ENCODE results near the gene ALK. TPM values are rescaled to one million over a fixed set of nuclear protein-coding genes. Genes with fewer than 3 reads are reported as not detected.

Gene ALK
- total RNA-seq, 6 donors from 2014 or later: 0.17 to 2.1 (median 0.35) TPM

GRCh38 chr2:29650631-29651097, 270.7 kb downstream of the ALK start:
- 76 to 82% methylated on average over 8 of the region's 8 CpGs for WGBS, 2 donors
- no peak for TF ChIP-seq CTCF (IDR thresholded peaks at IDR 0.05)
- no peak for TF ChIP-seq POLR2A (IDR thresholded peaks at IDR 0.05)
- TF ChIP-seq POLR2AphosphoS5 (IDR thresholded peaks at IDR 0.05): no peak
- TF ChIP-seq EP300 (IDR thresholded peaks at IDR 0.05): no peak
- Histone ChIP-seq H3K4me1 (no peaks in the 10 kb centered on the region), H3K4me3 (no peak overlapping the region), H3K36me3 (no peaks in the 10 kb centered on the region), H3K9me3 (peaks cover 0 to 13% (median 0%) of the 10 kb centered on the region in 4 donors), H3K27ac (no peak overlapping the region), H3K27me3 (no peaks in the 10 kb centered on the region)
- no peak for DNase-seq
- ATAC-seq (ENCODE audit: low FRiP score in 2 of 2): no peak

GRCh38 chr2:29644949-29645348, 276.4 kb downstream of the ALK start:
- H3K36me3 ChIP-seq: no peaks in the 10 kb centered on the region
- DNase-seq (no peak), ATAC-seq (ENCODE audit: low FRiP score in 2 of 2) (no peak)
- H3K27me3 ChIP-seq: no peaks in the 10 kb centered on the region
- peaks cover 0 to 13% (median 0%) of the 10 kb centered on the region in 4 donors for H3K9me3 ChIP-seq
- H3K4me1 ChIP-seq: no peaks in the 10 kb centered on the region
- H3K4me3 ChIP-seq: no peak overlapping the region
- TF ChIP-seq CTCF (IDR thresholded peaks at IDR 0.05): no peak
- no peak for TF ChIP-seq POLR2A (IDR thresholded peaks at IDR 0.05)
- no peak for TF ChIP-seq EP300 (IDR thresholded peaks at IDR 0.05)
- no peak for TF ChIP-seq POLR2AphosphoS5 (IDR thresholded peaks at IDR 0.05)
- no peak overlapping the region for H3K27ac ChIP-seq
- 79 to 81% methylated on average over 1 of the region's 1 CpG for WGBS, 2 donors

- Histone ChIP-seq H3K4me1 (no peaks in the 10 kb centered on the region), H3K4me3 (no peak overlapping the region), H3K36me3 (no peaks in the 10 kb centered on the region), H3K27me3 (no peaks in the 10 kb centered on the region), H3K9me3 (no peaks in the 10 kb centered on the region), H3K27ac (no peak overlapping the region)
- no peak for ATAC-seq (ENCODE audit: low FRiP score in 2 of 2)
- no peak for TF ChIP-seq CTCF (IDR thresholded peaks at IDR 0.05)
- no peak for TF ChIP-seq EP300 (IDR thresholded peaks at IDR 0.05)
- no peak for TF ChIP-seq POLR2AphosphoS5 (IDR thresholded peaks at IDR 0.05)
- no peak for TF ChIP-seq POLR2A (IDR thresholded peaks at IDR 0.05)
- DNase-seq: no peak
Measured at GRCh38 chr2:29643196-29643595, 278.2 kb downstream of the ALK start.

GRCh38 chr2:29640360-29640759, 281.0 kb downstream of the ALK start:
- Histone ChIP-seq H3K27me3 (no peaks in the 10 kb centered on the region), H3K9me3 (no peaks in the 10 kb centered on the region), H3K4me3 (no peak overlapping the region), H3K27ac (no peak overlapping the region), H3K36me3 (no peaks in the 10 kb centered on the region), H3K4me1 (no peaks in the 10 kb centered on the region)
- DNase-seq: no peak
- ATAC-seq (ENCODE audit: low FRiP score in 2 of 2): no peak
- WGBS, 2 donors: 68 to 74% methylated on average over 5 of the region's 5 CpGs
- no peak for TF ChIP-seq POLR2A (IDR thresholded peaks at IDR 0.05)
- no peak for TF ChIP-seq CTCF (IDR thresholded peaks at IDR 0.05)
- no peak for TF ChIP-seq EP300 (IDR thresholded peaks at IDR 0.05)
- TF ChIP-seq POLR2AphosphoS5 (IDR thresholded peaks at IDR 0.05): no peak

GRCh38 chr2:29638641-29639040, 282.7 kb downstream of the ALK start:
- TF ChIP-seq CTCF (IDR thresholded peaks at IDR 0.05) (no peak), POLR2A (IDR thresholded peaks at IDR 0.05) (no peak), POLR2AphosphoS5 (IDR thresholded peaks at IDR 0.05) (no peak), EP300 (IDR thresholded peaks at IDR 0.05) (no peak)
- Histone ChIP-seq H3K27ac (no peak overlapping the region), H3K9me3 (no peaks in the 10 kb centered on the region), H3K27me3 (no peaks in the 10 kb centered on the region), H3K36me3 (no peaks in the 10 kb centered on the region), H3K4me3 (no peak overlapping the region), H3K4me1 (no peaks in the 10 kb centered on the region)
- 76 to 82% methylated on average over 2 of the region's 2 CpGs for WGBS, 2 donors
- DNase-seq: no peak
- no peak for ATAC-seq (ENCODE audit: low FRiP score in 2 of 2)
